GM18867 (cell line): ENCODE data around the gene ZNF511.

ENCODE experiments used
- ATAC-seq: cut with Tn5 transposase; IDR thresholded peaks from one replicate; pipeline ENCODE4 v1.9.1; 2021; ENCODE audit warnings: mild to moderate bottlenecking, moderate library complexity; ENCODE audit not compliant: unreplicated experiment

ZNF511 gene

DNA sequence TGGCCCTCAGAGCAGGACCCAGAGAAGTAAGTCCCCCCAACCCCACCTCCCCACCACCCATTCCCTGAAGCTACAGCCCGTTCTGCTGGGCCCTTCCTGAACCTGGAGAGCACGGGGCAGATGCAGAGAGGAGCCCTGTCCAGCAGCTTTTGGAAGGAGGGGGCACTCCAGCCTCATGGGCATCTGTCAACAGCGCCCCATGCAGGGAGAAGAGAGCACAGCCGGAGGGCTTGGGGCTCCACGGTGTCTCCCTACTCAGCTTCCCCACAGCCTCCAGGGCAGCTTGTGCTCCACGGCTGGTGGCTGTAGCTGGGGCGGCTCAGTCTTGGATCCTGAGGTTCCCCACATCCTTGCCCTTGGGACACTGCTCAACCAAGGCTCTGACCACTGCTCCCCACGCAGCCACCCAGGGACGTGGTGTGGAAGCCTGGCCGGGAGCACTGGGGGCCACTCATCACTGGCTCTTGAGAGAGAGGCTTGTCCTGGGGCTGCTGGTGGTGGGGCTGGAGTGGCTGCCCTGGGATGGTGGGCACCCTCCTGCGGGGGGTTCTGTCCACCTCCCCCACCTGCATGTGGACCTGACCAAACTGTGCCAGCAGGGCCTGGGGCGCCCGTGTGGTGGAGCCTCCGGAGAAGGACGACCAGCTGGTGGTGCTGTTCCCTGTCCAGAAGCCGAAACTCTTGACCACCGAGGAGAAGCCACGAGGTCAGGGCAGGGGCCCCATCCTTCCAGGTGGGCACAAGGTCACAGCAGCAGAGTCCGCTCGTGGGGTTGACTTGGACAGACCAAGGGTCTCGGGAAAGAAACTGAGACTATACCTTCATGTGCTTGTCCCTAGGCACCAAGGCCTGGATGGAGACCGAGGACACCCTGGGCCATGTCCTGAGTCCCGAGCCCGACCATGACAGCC, 42.9 kb downstream of the ZNF511 start:
- no peak for ATAC-seq

DNA sequence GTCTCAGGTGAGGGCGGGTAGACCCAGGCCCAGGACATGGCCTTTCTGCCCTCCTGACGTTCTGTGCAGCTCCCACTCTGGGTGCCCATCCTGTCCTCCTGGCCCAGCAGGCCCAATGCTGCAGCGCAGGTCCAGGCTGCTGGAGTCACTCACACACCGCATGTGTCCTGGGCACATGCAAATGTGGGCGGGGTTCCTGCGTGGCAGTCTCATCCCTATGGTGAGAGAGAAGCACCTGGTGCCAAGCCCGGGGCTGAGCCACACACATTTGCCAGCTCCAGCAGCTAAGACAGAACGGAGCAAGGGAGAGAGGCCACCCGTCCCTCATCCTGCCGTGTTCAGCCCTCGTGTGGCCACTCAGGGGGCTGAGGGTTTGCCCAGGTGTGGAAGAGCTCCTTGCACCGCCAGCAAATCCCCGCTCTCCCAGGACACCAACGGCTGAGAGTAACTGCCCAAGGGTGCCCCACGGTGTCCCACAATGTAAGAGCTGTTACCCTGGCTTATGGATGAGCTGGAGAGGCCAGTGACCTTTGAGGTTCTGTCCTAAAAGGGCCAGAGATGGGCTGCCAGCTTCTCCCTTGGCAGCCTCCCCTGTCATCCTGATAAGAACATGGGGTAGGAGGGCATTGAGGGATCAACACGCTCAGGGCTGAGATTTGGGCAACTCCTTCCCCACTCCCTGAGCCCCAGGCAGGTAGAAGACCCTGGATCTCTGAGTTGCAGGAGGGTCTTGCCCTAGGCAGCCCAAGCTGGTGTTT, 44.7 kb downstream of the ZNF511 start:
- no peak for ATAC-seq

DNA sequence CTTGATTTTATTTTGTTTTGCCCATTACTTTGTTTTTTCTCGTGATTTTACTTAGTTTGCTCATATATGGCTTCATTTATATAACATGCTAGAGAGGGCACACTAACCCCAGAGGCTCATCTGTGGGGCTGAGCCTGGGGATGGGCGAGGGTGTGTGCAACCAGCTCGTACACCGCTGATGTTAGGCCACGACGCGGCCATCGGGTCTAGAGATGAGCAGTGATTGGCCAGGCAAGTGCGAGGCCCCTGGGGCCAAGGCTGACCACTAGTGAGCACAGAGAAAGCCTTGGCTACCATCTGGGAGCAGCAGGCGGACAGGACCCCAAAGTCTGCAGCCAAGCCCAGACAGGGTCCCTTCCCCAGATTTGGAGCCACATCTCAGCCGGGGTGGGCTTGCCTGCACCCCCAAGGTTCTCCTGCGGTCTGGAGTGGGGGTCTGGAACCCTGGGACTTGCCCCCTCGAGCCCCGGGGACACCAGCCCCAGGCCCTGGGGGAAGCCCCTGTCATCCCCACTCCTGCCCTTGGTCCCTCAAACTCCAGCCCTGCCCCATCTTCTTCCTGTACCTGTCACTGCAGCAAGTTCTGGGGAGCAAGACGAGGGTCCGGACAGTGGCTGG, 45.4 kb downstream of the ZNF511 start:
- ATAC-seq, result no peak

DNA sequence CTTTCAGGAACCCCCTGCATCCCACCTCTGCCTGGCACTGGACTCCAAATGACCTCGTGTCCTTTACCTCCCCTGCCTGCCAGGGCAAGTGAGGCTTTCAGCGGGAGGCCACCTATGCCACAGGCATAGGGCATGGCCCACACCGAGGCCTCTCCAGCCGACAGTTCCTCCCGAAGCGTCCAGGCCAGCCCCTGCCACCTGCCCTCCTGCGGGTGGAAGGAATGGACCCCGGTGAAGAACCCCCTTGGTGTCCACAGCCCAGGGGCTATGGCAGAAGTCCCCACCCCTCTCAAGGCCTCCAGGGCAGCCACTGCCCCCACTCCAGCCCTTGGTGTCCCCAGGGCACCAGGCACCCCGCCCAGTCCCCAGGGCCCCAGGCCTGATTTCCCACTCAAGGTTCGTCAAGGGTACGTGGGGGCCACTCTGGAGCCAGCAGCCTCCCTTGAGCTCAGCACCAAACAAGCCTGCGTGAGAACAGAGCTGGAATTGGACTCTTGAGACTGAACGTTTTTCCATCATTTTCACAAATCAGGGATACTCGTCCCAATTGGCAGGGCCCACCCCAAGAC, 46.0 kb downstream of the ZNF511 start:
- no peak for ATAC-seq

DNA sequence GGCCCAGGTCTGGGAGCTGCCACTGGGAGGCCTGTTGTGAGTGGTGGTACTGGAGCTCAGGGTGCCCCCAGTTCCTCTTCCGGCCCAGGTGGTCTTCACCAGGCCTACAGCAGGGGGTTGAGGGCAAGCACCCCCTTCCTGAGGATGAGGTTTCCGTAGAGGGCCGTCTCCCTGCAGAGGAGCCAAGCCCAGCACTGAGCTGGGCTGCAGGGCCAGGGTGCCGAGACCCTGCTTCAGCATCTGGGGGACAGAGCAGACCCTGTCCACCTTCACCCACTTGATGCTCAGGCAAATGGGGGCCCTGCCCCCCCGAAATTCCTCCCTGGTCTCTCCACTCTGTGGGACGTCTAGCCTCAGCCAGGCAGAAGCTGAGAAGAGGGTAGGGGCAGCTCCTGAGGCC, 46.6 kb downstream of the ZNF511 start:
- ATAC-seq, result no peak

DNA sequence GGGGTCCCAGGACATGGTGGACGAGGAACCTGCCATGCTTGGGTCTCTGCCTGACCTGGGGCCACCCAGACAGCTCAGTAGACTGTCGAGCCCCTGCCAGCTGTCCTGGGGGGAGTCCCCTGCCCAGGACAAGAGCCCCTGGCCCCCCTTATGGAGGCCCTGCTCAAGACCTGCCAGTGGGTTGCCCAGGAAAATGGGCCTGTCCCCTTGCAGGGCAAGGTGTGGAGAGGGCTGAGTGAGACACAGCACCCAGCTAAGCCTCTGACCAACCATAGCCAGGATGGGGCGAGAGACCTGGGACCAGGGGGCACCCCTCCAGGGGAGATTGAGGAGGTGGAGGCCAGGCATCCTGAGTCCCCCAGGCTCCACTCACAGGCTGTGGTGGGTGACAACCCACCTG, 47.3 kb downstream of the ZNF511 start:
- no peak for ATAC-seq

DNA sequence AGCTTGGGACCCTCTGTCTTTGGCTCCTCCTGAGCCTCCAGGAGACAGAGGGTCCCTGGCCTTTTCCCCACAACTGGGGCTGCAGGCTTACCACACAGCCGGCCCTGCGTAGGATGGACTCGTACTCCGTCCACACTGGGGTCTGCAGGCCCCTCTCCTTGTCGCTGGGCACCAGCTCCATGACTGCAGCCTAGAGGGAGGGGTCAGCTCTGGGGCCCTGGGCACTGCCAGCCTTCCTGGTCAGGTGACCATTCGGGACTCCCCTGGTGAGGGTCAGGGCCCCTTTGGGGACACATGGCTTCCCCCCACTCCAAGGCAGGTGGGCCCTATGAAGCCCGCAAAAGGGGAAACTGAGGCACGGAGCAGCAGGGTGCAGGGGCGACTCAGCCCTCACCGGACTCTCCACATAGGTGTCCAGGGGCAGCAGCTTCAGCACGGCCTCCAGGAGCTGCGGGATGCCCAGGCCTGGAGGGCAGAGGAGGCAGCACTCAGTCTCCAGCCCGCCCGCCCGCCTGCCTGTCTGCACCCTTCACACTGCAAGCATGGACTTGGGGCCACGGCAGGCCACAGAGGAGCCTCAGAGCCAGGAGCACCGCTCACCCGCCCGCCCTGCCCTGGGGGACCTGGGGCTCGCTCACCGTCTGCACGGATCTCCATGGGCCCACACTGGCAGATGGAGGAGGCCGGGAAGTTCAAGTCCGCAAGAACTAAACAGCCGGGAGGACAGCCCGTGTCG, 48.0 kb downstream of the ZNF511 start:
- no peak for ATAC-seq

DNA sequence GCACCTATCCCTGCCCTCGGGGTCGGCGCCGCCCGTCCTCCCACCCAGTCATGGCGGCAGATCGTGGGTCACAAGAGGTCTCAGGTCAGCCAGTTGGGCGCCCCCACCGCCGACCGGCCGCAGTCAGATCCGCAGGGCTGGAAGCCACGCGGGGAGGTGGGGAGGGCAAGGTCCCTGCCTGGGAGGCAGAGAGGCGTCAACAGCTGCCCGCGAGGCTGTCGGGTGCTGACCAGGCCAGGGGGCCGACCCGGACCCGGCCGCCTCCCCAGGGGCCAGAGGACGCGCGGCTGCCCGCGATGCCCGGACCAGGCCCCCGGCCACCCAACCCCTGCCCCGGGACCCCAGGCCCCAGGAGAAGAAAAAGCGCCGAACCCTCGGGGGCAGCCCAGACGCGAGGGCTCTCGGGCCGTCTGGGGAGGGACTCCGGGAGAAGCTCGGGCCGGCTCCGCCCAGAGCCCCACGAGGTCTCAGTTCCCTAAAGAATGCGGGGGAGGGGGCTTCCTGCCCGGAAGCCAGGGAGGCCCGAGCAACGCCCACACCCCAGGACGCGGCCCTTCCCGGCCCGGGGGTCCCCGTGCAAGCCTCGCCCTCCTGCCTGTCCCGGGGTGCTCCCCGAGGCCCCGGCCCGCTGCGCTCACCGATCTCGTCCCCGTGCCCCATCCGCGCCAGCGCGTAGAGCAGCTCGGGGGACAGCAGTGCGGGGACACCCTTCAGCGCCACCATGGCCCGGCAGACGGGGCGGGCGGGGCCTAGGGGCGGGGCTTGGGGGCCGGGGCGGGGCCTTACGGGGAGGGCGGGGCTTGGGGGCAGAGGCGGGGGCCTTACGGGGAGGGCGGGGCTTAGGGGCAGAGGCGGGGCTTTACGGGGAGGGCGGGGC, 48.8 kb downstream of the ZNF511 start, which contains the start of gene FUOM:
Gene FUOM (minus strand): TSS at position 735 of the 877 bp plus-strand sequence. CDS start 12 bp downstream, at position 723.
- peak; percentile 72 for ATAC-seq

DNA sequence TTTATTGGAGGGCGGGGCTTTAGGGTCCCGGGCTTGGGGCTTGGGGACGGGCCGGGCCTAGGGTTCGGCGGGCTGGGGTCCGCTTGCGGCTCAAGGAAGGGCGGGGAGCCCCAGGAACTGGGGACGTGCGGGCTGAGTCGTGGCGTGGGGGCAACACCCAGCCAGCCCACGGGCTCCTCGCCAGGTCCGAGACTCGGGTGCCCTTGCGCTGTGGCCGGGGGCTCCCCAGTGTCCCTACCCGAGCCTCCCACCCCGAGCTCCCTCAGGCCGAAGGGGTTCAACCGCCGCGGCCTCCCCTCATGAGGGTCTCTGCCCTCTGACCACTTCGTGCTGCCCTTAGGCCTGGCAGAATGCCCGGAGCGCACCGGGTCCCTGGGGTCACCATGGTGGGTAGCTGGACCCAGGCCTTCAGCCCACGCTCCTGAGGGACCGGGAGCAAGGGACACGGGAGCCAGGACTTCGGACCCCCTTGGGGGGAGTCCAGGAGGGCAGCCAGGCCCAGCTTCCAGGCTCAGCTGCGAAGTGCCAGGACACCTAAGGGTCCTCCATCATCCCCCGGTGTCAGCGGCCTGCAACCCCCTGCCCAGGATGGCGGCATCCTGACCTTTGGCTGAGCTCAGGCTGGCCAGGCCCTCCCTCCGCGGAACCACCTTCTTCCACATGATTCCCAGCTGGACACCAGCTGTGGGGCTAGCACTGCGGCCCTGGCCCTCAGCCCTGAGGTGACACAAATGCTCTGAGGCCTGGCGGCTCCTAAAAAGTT, 49.6 kb downstream of the ZNF511 start:
- ATAC-seq, result no peak

DNA sequence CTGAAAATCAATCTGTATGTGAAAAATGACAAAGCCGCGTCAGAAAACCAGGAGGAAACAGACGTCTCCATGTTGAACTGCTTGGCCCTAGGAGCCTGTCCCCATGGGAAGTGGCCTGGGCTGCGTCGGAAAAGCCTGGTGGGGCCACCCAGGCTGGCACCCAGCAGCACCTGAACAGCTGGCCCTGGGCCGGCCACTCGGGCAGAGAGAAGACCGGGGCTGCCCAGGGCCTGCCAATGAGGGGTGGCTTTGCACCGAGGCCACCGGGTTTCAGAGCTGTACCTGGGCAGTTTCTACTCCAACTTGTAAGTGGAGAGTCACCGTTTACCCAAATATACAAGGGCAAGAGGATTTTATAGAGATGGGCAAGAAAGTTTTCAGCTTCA, 50.2 kb downstream of the ZNF511 start:
- ATAC-seq, result no peak

DNA sequence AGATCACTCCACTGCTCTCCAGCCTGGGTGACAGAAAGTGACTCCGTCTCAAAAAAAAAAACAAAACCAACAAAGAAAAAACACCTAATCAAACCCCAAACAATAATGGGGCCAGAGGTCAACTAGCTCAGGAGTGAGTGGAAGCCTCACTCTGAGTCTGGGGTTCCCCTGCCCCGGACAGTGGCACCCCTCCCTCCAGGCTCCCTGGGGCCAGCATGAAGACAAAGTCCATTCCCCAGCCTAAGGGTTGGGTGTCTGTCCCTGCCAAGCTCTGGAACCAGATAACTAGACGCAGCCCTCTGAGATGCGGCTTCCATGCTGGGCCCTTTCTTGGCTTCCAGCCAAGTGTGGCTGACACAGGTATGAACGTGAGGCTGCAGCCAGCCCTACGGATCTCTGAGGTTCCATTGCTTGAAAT, 50.8 kb downstream of the ZNF511 start:
- no peak for ATAC-seq

DNA sequence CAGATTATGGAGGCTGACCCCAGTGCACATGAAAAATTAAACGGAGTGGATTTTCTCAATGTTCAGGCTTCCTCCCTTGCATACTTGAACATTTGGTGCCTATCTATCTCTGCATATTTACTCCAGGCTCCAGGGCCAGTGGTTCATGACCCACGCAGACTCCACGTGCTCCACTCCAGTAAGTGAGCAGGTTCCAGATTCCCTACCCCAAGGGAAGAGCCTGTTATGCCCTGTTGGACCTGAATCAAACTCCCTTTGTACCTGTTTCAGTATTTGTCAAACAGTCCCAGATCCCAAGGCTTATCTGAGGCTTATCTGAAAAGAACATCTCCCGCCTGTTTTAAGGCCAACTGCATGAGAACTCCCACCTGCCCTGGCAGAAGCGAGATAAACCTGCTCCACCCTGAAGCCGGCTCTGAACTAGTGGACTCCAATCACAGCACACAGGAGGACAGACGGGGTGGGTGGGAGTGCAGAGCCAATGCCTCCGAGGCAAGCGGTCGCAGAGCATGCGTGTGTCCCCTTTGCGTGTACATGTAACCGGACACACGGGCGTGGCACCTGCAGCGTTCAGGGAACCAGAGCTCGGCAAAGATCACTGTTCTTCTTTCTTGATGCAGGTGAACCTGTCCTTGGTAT, 51.4 kb downstream of the ZNF511 start:
- no peak for ATAC-seq

DNA sequence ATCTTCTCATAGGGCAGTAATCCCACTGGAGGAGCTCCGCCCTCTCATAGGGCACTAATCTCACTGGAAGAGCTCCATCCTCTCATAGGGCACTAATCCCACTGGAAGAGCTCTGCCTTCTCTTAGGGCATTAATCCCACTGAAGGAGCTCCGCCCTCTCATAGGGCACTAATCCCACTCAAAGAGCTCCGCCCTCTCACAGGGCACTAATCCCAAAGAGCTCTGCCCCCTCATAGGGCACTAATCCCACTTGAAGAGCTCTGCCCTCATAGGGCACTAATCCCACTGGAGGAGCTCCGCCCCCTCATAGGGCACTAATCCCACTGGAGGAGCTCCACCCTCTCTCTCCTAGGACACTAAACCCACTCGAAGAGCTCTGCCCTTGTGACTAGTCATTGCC, 52.5 kb downstream of the ZNF511 start:
- no peak for ATAC-seq

DNA sequence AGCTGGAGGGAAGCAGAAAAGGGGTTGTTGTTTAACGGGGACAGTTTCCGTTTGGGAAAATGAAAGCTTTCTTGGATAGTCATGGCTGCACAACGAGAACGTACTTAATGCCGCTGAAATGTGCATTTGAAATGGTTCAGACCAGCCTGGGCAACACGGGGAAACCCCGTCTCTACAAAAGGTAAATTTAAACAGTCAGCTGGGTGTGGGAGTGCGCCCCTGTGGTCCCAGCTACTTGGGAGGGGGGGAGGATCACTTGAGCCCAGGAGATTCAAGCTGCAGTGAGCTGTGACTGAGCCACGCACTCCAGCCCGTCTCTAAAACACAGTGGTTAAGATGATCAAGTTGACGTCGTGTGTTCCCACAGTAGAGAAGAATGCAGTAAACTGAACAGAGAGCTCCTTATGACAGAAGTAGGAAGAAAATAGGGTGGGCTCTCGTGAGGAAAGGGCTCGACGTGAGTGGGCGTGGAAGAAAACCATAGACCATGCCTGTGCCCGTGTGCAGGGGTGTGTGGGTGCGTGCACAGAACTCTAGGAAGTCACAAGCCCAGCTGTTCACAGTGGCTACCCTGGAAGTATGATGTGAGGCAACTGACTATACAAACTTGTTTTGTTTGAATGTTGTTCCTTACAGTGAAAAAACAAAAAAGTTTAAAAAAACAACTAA, 53.2 kb downstream of the ZNF511 start:
- ATAC-seq, result no peak
